Suprapubic skin (tissue), 4 donors: Measurements from ENCODE around the gene ZNF728.

Source experiments
- CTCF ChIP-seq, 2 donors: fragments of 200-600 bp in 1 of 2; fragments of 450-650 bp in 1 of 2; sonication (generic) in 1 of 2; IDR thresholded peaks; one replicate each; pipeline ENCODE4 v1.5.1; 2016 to 2019; ENCODE audit warnings: antibody characterized with exemption in 2 of 2, mild to moderate bottlenecking in 1 of 2, moderate library complexity in 1 of 2
- EP300 ChIP-seq: sonication (generic); formaldehyde crosslinking; IDR thresholded peaks from one replicate; pipeline ENCODE4 v1.6.1; 2017; ENCODE audit warnings: antibody characterized with exemption
- POLR2AphosphoS5 ChIP-seq, 3 donors: sonication (generic); formaldehyde crosslinking; IDR thresholded peaks; one replicate each; pipeline ENCODE4 v1.6.1; 2017; ENCODE audit warnings: antibody characterized with exemption in 3 of 3

DNA sequence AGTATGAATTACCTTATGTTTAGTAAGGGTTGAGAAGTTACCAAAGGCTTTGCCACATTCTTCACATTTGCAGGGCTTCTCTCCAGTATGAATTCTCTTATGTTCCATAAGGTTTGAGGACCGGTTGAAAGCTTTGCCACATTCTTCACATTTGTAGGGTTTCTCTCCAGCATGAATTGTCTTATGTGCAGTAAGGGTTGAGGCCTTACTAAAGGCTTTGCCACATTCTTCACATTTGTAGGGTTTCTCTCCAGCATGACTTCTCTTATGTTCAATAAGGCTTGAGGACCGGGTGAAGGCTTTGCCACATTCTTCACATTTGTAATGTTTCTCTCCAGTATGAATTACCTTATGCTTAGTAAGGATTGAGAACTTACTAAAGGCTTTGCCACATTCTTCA is 26.7 kb downstream of the ZNF728 start:
- no peak for TF ChIP-seq CTCF (IDR thresholded peaks at IDR 0.05)
- no peak for TF ChIP-seq EP300
- no peak for TF ChIP-seq POLR2AphosphoS5 (IDR thresholded peaks at IDR 0.05)
